ENCODE data around the gene CD96. TPM values are rescaled to one million over a fixed set of nuclear protein-coding genes. Genes with fewer than 3 reads are reported as not detected.

The CD96 gene
- total RNA-seq, 1 experiment from 2014 or later = not detected

DNA sequence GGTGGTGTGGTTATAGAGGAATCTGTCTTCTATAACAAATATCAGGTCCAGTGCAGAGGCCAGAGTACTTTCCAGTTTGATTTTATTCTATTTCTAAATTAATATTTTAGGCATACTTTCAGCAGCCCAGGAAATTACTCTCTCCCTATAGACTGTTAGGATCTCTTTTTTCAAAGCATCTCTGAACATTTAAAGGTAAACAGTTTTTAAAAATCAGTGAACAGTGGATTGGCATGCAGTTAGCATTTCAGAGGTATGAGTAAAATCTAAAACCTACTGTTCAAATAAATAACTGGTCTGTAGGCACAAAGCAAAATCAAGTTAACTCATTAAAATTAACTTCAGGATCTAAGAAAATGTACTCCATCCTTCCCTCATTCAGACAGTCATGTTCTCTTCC lies 50.1 kb downstream of the CD96 start:
- no peak for DNase-seq (ENCODE audit: extremely low read depth, low read depth)

DNA sequence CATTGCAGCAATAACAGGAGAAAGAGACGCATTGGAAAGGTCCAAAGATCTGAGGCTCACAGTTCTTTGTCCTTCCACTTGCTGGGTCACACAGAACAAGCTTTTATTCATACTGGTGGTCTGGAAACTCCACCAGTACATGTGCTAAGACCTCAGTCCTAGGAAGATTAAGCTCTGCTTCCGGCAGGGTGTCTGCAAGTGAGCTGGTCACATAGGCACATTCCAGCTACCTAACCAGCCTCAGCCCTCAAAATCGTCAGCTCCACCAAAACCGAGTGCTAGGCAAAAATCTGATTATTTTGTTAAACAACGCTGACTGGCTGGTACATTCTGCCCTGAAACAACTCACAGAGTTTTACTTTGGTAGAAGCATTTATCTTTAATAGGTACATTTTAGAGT lies 50.9 kb downstream of the CD96 start:
- DNase-seq (ENCODE audit: extremely low read depth, low read depth) = no peak

DNA sequence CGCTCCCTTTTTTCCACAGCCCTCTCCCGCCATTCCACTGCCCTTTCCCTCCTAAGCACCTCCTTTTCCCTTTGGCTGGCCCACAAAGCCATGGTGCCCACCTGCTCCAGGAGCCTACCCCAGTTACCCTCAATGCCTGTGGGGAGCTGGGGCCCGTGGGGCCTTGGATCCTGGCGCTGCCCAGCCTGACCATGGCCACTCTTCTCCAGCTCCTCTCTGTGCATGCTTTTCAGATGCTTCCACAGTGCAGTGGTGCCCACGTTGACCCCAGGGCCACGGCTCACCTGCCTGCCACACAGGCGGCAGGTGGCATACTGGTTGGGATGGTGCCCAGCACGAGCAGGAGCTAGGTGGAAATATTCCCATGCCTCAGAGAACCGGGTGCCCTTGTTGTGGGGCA lies 51.7 kb downstream of the CD96 start:
- no peak for DNase-seq (ENCODE audit: extremely low read depth, low read depth)

DNA sequence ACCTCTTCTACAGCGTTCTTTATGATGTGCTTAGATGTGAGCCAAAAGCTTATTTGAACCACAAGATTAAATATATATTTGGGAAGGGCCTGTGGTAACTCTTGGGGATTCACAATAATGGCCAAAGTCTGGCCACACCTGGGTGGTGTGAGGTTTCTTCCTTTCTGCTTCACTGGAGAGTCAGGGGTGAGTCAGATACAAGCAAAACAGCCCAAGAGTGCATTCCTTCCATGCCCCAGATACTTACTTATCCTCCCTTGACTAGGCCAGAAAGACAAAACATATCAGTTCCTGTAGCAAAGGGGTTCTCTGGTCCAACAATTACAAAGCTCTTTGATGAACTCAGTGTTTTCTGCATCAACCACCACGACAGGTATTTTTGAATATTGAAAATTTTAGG lies 52.2 kb downstream of the CD96 start:
- no peak for DNase-seq (ENCODE audit: extremely low read depth, low read depth)

DNA sequence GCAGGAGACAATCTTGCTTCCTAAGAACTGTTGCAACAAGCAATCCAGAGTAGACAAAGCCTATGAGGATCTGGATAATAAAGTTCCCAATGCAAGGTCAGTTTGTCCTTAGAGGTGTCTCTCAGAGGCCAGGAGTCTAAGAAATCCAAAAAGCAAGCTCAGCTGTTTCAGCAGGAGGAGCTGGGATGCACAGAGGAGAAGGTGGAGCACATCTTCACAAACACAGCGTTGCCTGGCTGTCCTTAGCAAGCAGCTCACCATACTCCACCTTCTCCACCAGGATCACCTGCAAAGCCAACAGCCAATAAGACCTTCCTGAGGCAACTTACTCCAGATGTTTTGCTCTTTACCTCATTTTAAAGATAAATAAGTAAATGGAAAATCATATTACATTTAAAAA lies 52.8 kb downstream of the CD96 start:
- DNase-seq (ENCODE audit: extremely low read depth, low read depth) = no peak

DNA sequence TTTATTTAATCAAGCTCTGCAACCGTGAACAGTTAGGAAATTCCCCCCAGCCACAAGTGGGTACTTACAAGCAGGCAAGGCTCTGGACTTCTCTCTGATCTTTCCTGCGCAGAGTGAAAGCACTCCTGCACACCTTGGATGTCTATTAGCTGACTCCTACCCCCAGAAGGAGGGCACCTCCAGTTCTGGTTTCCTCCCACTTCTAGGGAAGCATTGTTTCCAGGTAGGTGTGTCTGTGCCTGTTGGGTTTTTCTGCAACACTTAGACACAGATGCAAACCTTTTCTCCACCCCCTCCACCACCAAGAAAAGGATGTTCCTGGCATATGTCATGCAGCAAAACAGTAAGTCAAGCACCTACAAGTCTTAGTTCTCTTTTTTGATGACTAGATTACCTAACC lies 53.2 kb downstream of the CD96 start, which contains the start of gene ZBED2:
TSS of gene ZBED2 (minus strand) at position 115 of the 400 bp plus-strand sequence. CDS start 1,145 bp downstream, outside the sequence.
- no peak for DNase-seq (ENCODE audit: extremely low read depth, low read depth)

DNA sequence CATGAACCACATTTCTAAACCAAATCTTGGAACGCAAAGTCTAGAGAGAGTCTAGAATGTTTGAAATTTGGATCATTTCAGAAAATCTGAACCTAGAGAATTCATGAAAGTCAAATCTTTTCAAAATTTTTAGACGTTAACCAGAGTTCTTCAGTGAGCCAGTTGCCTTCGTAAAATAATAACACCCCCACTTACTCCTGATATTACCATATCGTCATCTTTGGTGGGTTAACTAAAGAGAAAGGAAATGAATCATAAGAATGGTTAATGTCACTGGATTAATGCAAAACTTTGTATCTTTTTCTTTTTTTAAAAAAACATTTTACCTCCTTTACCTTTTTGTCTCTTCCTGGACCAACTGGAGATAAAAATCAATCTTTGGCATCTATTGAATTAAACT lies 54.3 kb downstream of the CD96 start:
- DNase-seq (ENCODE audit: extremely low read depth, low read depth) = no peak

DNA sequence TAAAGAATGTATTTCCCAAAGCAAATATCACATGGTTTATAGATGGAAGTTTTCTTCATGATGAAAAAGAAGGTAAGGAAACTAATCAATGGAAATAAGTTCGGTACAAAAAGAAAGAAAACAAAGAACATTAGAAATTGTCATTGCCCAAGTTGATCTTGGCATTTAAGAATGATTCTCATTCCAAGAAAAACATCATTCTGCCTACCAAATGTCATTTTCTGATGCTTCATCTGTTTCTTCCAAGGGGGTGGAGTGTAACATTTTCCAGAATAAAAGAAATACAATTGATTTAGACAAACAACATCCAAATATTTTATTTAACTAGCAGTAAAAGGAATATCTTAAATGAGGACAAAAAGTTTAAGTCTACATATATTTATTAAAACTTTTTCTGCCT lies 56.1 kb downstream of the CD96 start:
- no peak for DNase-seq (ENCODE audit: extremely low read depth, low read depth)

DNA sequence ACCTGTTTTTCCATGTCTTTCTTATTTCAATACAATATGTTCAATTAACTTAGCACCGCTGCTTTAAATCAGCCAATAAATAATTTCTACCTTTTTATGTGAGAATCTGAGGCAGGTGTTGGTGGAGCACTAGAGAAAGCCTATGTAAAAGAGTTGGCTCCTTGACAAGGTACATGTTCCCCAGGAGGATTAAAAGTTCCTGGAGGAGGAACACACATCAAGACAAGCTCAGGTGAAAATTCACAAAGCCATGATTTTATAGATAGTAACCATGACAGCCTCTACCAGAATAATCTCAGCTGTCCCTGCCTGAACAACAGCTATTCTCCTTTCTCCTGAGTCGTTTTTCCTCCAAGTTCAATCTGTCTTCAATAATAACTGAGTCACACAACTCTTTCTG lies 56.6 kb downstream of the CD96 start:
- DNase-seq (ENCODE audit: extremely low read depth, low read depth) = no peak

DNA sequence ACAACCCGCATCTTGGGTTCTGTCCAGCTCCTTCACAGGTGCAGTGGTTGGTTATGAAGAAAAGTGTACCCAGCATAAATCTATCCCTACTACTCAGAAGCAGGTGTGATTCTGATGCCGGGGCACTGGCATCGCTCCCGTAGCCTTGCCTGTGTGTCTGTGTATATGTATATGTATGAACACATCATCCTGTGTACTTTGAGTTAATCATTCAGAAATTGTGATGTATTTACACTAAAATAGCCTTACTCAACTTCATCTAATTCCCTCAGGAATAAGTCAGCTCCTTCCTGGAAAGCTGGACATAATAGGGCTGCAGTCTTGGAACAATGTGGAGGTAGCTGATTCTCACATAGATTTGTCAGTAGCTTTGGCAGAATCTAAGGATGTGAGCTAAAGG lies 59.8 kb downstream of the CD96 start:
- no peak for DNase-seq (ENCODE audit: extremely low read depth, low read depth)

DNA sequence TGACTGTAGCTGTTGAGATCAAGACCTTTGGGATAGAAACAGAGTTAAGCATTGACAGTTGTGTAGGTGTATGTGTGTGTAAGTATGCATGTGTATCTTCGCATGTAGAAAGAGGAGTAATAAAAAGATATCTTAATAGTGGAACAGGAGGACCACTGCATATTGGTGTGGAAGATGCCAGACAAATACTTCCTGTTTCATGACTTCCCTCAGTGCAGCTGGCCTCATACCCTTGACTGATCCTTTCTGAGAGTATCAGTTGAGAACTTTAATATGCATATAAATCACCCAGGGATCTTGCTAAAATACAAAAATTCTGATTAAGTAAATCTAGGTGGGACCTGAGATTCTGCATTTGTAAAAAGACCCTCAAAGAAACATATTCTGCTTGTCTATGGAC lies 61.7 kb downstream of the CD96 start:
- DNase-seq (ENCODE audit: extremely low read depth, low read depth) = no peak

DNA sequence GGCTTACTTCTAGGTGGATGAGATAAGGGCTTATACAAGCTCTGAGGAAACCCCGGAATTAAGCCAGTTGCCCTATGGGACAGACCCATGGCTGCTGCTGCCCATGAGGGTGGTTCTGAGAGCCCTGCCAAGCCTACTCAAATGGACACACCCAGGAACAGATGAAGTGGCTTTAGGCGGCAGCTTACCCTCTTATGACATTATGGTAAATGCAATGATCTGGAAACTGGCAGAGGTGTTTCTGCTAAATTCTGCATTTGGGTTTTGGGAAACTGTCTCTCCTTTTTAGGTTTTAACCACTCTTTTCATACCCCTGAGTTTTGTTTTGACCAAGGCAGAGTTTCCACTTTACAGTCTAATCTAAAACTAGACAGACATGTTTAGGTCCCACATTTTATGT lies 62.1 kb downstream of the CD96 start:
- DNase-seq (ENCODE audit: extremely low read depth, low read depth) = no peak

DNA sequence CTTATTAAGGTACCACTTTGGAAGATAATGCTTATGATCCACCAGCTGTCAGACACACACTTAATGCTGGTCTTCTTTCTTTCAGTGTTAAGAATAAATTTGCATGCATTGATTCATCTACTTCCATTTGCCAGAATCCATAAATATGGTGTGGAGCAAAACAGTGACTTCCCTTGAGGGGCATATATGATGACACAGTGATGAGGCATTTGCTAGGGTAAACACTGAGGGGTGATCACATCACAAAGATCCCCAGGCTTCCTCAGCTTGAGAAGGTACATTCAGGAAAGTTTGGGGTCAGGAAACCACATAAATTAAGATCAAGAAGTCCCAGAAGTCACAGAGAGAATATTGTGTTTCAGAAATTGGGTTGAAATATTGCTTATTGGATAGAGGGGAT lies 63.0 kb downstream of the CD96 start:
- DNase-seq (ENCODE audit: extremely low read depth, low read depth) = no peak

DNA sequence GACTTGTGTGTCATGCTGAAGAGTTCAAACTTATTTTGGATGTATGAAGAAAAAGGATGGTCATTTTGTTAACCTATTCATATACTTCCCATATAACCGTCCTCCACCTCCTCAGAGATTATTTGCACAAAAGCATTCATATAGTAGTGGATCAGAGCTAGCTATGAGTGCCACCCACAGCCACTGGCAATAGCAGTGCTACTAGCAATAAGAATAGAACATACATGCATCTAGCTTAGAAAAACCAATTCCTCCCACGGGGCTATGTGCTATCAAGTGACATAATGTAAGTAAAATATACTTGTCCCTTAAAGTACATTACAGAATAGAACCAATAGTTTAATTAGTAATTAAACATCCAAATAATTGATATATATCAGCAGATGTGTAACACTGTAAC lies 63.5 kb downstream of the CD96 start:
- DNase-seq (ENCODE audit: extremely low read depth, low read depth) = no peak

DNA sequence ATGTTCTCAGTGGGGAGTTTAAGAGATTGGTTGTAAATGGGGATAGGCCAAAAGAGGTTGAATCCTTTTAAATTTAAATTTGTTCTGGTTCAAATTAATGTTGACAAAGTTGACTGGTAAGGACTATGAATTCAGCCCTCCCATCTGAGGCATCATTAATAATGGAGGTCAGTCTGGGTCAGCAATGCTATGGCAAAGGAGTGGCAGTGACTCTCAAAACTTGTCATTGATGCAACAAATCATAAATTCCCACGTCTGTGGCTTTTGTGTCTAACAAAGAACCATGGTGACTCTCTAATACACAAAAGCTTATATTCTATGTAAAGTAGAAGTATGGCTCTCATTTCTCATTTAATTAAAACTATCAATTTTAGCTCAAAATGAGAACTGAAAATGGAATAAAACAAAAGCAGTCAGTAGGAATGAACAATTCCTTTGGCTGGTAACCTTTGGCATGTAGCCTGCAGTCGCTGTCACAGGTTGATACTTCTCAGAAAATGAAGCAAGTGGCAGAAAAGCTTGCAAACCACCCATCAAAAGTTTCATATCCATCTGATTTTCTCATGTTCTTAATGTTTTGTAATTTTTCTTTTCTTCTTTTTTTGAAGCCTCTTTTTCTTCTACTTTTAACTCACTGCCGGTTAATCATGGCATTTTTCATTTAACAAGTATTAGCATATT lies 65.4 kb downstream of the CD96 start:
- no peak for DNase-seq (ENCODE audit: extremely low read depth, low read depth)

DNA sequence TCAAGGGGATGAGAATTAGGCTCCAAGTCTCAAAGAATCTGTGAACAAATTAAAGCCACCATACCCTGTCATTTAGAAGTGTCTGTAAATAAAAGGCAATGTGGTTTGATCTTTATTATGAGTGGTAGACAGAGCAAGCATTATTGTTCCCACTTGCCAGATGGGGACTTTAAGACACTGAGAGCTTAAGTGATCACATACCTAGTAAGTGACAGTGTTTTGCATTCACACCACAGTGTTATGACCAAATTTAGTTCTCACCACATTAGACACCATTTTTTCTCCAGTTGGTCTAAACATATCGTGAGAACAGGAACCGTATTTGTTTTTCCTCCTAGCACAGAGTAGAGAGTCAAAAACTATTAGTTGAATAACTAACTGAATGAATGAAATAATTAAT lies 66.4 kb downstream of the CD96 start:
- no peak for DNase-seq (ENCODE audit: extremely low read depth, low read depth)

DNA sequence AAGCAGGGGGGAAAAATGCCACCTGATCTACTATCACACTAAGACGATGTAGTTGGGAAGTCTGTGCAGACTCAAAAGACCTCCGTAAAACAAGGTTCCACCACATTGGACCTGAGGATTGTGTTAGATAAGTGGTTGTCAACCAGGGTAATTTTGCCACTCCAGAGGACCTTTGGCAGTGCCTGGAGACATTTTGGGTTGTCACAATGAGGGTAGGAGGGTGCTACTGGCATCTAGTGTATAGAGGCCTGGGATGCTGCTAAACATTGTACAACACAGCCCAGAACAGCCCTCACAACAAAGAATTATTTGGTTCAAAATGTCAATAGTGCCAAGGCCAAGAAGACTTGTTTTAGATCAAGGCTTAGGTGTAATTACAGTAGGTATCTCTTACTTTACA lies 67.7 kb downstream of the CD96 start:
- DNase-seq (ENCODE audit: extremely low read depth, low read depth) = no peak

DNA sequence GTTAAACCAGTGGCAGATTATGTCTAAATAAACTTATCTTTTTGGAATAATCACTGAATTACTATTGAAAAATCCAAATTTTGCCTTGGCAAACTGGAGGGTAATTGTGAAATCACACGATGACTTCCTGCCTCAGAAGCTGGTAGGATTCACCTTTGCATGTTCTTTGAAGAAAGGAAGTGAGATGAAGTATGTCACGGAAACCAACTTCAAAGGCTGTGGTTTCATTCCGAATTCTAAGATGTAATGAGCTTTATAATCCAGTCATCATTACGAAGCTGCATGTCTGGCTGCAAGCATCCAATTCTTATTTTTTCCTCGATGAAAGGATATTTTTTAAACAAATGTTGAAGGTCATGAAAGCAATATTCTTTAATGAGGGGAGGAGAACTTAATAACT lies 68.2 kb downstream of the CD96 start:
- DNase-seq (ENCODE audit: extremely low read depth, low read depth) = no peak

DNA sequence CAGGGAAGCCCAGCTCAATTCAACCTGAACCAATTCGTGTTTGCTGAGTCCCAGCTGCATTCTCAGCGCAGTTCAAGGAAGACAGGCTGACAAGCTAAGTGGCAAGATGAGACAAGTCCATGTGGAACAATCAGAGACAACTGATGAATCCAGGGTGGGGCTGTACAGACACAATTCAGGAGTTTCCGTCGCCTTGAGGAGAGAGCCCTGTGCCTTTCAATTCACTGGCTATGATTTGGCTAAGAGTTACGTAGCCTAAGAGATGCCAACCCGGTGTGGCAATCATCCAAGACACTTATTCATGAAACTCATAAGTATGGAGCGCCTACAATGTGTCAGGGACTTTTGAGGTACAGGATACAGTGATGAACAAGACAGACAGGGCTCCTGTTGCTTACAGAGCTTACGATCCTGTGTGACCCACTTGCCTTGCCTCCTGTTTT lies 68.6 kb downstream of the CD96 start:
- DNase-seq (ENCODE audit: extremely low read depth, low read depth) = no peak

DNA sequence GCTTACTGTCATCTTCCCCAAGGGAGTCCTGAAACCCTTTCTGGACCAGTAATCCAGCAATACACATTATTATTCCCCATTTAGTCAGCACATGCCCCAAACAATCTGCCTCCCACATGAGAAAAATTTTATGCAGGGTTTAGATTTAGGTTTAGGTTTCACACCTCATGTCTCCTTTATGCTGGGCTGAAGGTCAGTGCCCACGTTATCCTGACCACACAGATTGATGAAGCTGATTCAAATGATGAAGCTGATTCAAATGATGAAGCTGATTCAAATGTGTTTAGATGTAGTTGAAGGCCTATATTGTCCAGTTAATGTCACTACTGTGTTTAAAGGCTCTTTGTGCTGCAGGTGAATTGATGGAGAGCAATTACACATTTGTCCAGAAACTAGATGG lies 71.3 kb downstream of the CD96 start:
- DNase-seq (ENCODE audit: extremely low read depth, low read depth) = no peak

DNA sequence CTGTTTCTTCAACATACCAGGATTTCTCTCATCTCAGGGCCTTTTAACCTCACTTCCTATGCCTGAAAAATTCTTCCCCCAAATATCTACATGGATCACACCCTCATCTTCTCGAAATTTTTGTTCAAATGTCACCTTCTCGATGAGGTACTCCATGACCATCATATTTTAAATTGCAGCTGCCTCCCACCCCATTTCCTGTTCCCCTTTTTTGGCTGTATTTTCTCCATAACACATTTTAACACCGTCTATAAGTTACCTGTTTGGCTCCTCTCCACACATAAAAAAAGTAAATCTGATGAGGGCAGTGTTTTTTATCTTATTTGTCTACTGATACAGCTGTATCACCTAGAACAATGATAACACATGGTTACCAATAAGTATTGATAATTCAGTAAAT lies 73.9 kb downstream of the CD96 start:
- DNase-seq (ENCODE audit: extremely low read depth, low read depth) = no peak

DNA sequence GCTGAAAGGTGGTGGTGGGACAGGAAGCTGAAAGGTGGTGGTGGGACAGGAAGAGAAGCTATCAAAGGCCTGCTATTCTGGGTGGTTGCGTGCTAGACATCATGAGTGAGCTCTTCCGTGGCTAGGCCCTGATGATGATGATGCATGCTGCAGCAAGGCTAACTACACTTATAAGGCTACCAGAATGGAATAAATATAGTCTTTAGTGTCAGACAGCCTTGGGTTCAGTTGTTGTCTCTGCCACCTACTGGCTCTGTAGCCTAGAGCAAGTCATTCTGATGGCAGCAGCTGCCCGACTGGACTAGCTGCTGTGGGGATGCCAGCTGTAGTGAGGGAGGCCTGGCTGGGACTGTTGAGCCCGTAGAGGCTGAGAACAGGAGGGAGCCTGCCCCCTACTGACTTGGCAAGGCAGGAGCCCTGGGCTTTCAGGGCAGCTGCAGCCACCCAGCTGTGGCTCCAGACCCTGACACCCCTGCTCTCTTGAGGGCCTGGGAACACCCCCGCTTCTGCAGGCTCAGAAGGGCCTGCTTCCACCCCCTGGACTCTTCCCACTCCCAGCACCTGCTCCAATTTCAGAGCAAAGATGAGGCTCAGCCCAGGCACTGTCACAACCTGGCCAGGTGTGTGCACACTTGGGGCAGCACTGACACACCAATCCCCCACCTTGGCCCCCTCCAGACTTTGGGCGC lies 74.6 kb downstream of the CD96 start:
- no peak for DNase-seq (ENCODE audit: extremely low read depth, low read depth)

DNA sequence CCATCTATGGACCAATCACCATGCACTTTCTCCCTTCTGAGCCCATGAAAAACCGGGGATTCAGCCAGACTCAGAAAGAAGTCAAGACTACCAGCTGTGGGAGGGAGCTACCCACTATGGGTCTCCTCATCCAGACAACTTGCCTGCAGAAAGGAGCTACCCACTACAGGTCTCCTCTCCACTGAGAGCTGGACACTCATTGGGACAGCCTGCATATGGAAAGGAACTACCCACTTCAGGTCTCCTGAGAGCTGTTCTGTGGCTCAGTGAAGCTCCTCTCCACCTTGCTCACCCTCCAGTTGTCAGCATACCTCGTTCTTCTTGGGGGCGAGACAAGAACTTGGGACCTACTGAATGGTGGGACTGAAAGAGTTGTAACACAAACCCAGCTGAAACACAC lies 75.4 kb downstream of the CD96 start:
- no peak for DNase-seq (ENCODE audit: extremely low read depth, low read depth)

Measured in NCI-H460 (cell line).